HL-60 (cell line): Measurements from ENCODE around the gene MIR17HG.

Source experiments
- CTCF ChIP-seq: IDR thresholded peaks from one replicate; pipeline ENCODE4 v1.5.1; 2011; ENCODE audit warnings: low read length, control low read depth, inconsistent platforms; ENCODE audit not compliant: insufficient read depth
- GABPA ChIP-seq: IDR thresholded peaks from 2 replicates; pipeline ENCODE4 v1.6.1; 2012; ENCODE audit warnings: low read depth
- POLR2AphosphoS5 ChIP-seq: IDR thresholded peaks from 2 replicates; pipeline ENCODE4 v1.6.1; 2012; ENCODE audit warnings: low read depth
- REST ChIP-seq: IDR thresholded peaks from 2 replicates; pipeline ENCODE4 v1.6.1; 2012; ENCODE audit warnings: low read depth; ENCODE audit not compliant: insufficient replicate concordance

- peak; percentile 64 for TF ChIP-seq REST
- no peak for TF ChIP-seq CTCF
- no peak for TF ChIP-seq POLR2AphosphoS5
- no peak for TF ChIP-seq GABPA
Measured at GRCh38 chr13:91398413-91399188, 51.1 kb downstream of the MIR17HG start, which contains the start of gene GPC5.
